Gastrocnemius medialis (tissue), 4 donors: ENCODE data around the gene DCTN2. TPM values are rescaled to one million over a fixed set of nuclear protein-coding genes. Genes with fewer than 3 reads are reported as not detected.

Experiments used
- ATAC-seq, 2 donors: fragments of 150-250 bp; one replicate each; pipeline ENCODE4 v1.9.1; 2016
- DNase-seq, 2 donors: peaks; one replicate each; pipeline ENCODE4 v3.0.0-alpha.2; 2019
- H3K27ac ChIP-seq, 4 donors: fragments of 200-600 bp; sonication (generic); 1 replicate in 1 of 4; 2 replicates in 3 of 4; pipeline ENCODE4 v1.5.1; 2016 to 2018; ENCODE audit warnings: mild to moderate bottlenecking in 2 of 4, moderate library complexity in 1 of 4
- H3K27me3 ChIP-seq, 3 donors: fragments of 200-600 bp; sonication (generic) in 2 of 3; 1 replicate in 1 of 3; 2 replicates in 2 of 3; pipeline versions ENCODE4 v1.5.1 to v1.6.0; 2016 to 2019; ENCODE audit warnings: mild to moderate bottlenecking in 1 of 3, moderate library complexity in 1 of 3
- H3K36me3 ChIP-seq, 2 donors: fragments of 200-600 bp; sonication (generic) in 1 of 2; one replicate each; pipeline ENCODE4 v1.5.1; 2017 to 2018
- H3K4me1 ChIP-seq, 2 donors: fragments of 200-600 bp; sonication (generic) in 1 of 2; one replicate each; pipeline ENCODE4 v1.5.1; 2016 to 2017; ENCODE audit warnings: mild to moderate bottlenecking in 2 of 2
- H3K4me3 ChIP-seq, 4 donors: fragments of 200-600 bp; sonication (generic) in 3 of 4; 1 replicate in 1 of 4; 2 replicates in 3 of 4; pipeline ENCODE4 v1.5.1; 2016 to 2019; ENCODE audit warnings: mild to moderate bottlenecking in 2 of 4
- H3K9me3 ChIP-seq, 3 donors: fragments of 200-600 bp; sonication (generic) in 2 of 3; 1 replicate in 1 of 3; 2 replicates in 2 of 3; pipeline ENCODE4 v1.5.1; 2016 to 2019
- CTCF ChIP-seq, 5 experiments: fragments of 450-650 bp in 3 of 5; fragments of 200-600 bp in 2 of 5; sonication (generic) in 2 of 5; IDR thresholded peaks in 4 of 5; conservative IDR thresholded peaks in 1 of 5; 1 replicate in 4 of 5; 2 replicates in 1 of 5; pipeline ENCODE4 v1.5.1; 2016 to 2019; ENCODE audit warnings: antibody characterized with exemption in 5 of 5, mild to moderate bottlenecking in 3 of 5, moderate library complexity in 3 of 5
- POLR2A ChIP-seq, 2 donors: fragments of 450-650 bp; IDR thresholded peaks; one replicate each; pipeline ENCODE4 v1.6.1; 2017; ENCODE audit warnings: antibody characterized with exemption in 2 of 2, mild to moderate bottlenecking in 2 of 2, moderate library complexity in 2 of 2
- in situ Hi-C, 4 donors: fragments of 200-750 bp; cut with MboI; loops; one replicate each; pipeline versions ENCODE4 v1.15.0 to v1.8.0; 2017; ENCODE audit warnings: low sequenced_read_pairs in 4 of 4
- intact Hi-C: fragments of 100-400 bp; cut with DNase I; formaldehyde crosslinking; loops from one replicate; pipeline ENCODE4 v1.15.1; 2023; ENCODE audit warnings: low total_unique reads
- total RNA-seq, 4 donors: library from RNA; depleted of rRNA; stranded (reverse); fragments of >200 nt; gene quantifications; one replicate each; pipeline versions ENCODE4 v1.1.0 to v1.2.3, GENCODE V29; 2016

Gene DCTN2
- total RNA-seq, 4 donors from 2014 or later = 147 to 265 (median 177) TPM

GRCh38 chr12:57534991-57535543, 11.9 kb downstream of the DCTN2 start:
- Histone ChIP-seq H3K4me3 (no peak overlapping the region), H3K4me1 (no peaks in the 10 kb centered on the region), H3K9me3 (no peaks in the 10 kb centered on the region), H3K27me3 (no peaks in the 10 kb centered on the region), H3K36me3 (peaks cover 2 to 80% of the 10 kb centered on the region in 2 donors), H3K27ac (no peak overlapping the region)
- intact Hi-C loops (no loop called here), in situ Hi-C loops (no loop called here)
- TF ChIP-seq CTCF (IDR thresholded peaks at IDR 0.05 in 4 of 5, conservative IDR thresholded peaks at IDR 0.05 in 1 of 5) (no peak), POLR2A (IDR thresholded peaks at IDR 0.05) (no peak)
- DNase-seq = no peak
- ATAC-seq = no peak

DNA sequence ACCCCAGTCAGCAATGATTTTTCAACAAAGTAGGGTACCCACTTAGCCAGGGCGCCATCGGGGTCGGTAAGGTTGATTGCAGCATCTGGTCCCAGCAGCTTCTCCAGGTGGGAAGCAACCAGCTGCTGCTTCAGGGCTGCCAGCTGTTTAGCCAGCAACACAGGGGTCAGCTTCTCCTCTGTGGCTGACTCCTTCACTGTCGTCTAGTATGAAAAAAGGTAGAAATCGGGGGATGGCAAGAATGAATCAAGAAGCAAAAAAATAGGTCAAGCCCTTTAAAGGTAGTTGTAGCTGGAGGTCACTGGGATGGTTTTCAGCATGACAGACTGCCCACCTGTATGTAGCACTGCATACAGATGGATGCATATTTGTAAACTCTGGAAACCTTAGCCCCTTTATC, 12.7 kb downstream of the DCTN2 start:
- Histone ChIP-seq H3K27me3 (no peaks in the 10 kb centered on the region), H3K4me3 (no peak overlapping the region), H3K9me3 (no peaks in the 10 kb centered on the region), H3K36me3 (peaks cover 2 to 79% of the 10 kb centered on the region in 2 donors), H3K27ac (no peak overlapping the region), H3K4me1 (no peaks in the 10 kb centered on the region)
- in situ Hi-C loops = no loop called here
- DNase-seq = no peak
- TF ChIP-seq POLR2A (IDR thresholded peaks at IDR 0.05) (no peak), CTCF (IDR thresholded peaks at IDR 0.05 in 4 of 5, conservative IDR thresholded peaks at IDR 0.05 in 1 of 5) (no peak)
- intact Hi-C loops = no loop called here
- ATAC-seq = no peak

DNA sequence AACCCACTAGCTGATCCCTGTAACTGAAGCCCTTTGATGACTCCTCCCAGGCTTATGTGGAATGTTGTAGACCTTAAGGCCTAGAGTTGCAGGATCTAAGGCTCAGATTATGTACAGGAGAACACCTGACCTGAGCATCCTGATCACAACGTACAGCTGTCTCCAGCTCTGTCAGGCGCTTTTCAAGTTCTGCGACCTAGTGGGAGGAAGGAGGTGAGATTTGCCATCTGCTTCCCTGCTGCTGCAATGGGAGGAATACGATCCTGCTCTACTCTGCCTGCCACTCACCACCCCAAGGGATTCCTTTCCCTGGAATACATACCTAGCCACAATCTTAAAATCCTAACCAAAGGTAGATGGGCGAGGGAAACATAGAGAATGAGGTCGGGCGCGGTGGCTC, 13.9 kb downstream of the DCTN2 start:
- Histone ChIP-seq H3K27me3 (no peaks in the 10 kb centered on the region), H3K9me3 (no peaks in the 10 kb centered on the region), H3K27ac (no peak overlapping the region), H3K4me1 (no peaks in the 10 kb centered on the region), H3K36me3 (peaks cover 2 to 79% of the 10 kb centered on the region in 2 donors), H3K4me3 (no peak overlapping the region)
- no peak for TF ChIP-seq POLR2A (IDR thresholded peaks at IDR 0.05)
- no peak for TF ChIP-seq CTCF (IDR thresholded peaks at IDR 0.05 in 4 of 5, conservative IDR thresholded peaks at IDR 0.05 in 1 of 5)
- DNase-seq (no peak), ATAC-seq (no peak)
- intact Hi-C loops (no loop called here), in situ Hi-C loops (no loop called here)

DNA sequence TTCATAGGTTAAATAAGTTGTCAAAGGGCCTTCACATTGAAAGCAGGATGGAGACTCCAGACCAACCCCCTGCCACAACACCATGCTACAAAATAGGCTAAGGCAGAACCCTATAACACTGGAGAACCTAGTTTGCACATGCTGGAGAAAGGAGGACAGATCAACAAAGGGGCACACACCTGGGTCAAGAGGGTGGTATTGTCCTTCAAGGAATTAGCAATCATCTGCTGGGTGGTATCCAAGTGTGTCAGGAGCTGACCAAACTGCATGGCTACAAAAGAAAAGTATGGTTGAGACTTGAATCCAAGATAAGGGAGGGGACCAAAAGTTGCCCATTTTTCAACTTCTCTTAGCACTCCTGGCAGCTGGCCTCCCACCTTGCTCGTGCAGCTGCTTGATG, 15.2 kb downstream of the DCTN2 start:
- H3K36me3 ChIP-seq = peaks cover 2 to 86% of the 10 kb centered on the region in 2 donors
- TF ChIP-seq POLR2A (IDR thresholded peaks at IDR 0.05) (no peak), CTCF (IDR thresholded peaks at IDR 0.05 in 4 of 5, conservative IDR thresholded peaks at IDR 0.05 in 1 of 5) (no peak)
- no peaks in the 10 kb centered on the region for H3K9me3 ChIP-seq
- no peaks in the 10 kb centered on the region for H3K4me1 ChIP-seq
- H3K27ac ChIP-seq = no peak overlapping the region
- intact Hi-C loops (no loop called here), in situ Hi-C loops (no loop called here)
- DNase-seq (no peak), ATAC-seq (no peak)
- no peak overlapping the region for H3K4me3 ChIP-seq
- H3K27me3 ChIP-seq = no peaks in the 10 kb centered on the region
